Melanocyte of skin (primary cell): ENCODE measurements around the gene BCO1. TPM values are rescaled to one million over a fixed set of nuclear protein-coding genes. Genes with fewer than 3 reads are reported as not detected.

Source experiments
- total RNA-seq, 2 donors: library from RNA; depleted of rRNA; stranded (reverse); fragments of >200 nt; gene quantifications; 2 replicates each; pipeline ENCODE4 v1.2.3, GENCODE V29; 2012

BCO1 gene, protein sequence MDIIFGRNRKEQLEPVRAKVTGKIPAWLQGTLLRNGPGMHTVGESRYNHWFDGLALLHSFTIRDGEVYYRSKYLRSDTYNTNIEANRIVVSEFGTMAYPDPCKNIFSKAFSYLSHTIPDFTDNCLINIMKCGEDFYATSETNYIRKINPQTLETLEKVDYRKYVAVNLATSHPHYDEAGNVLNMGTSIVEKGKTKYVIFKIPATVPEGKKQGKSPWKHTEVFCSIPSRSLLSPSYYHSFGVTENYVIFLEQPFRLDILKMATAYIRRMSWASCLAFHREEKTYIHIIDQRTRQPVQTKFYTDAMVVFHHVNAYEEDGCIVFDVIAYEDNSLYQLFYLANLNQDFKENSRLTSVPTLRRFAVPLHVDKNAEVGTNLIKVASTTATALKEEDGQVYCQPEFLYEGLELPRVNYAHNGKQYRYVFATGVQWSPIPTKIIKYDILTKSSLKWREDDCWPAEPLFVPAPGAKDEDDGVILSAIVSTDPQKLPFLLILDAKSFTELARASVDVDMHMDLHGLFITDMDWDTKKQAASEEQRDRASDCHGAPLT
- total RNA-seq, result 1 to 10 TPM; 2.0 to 2.8 TPM

DNA sequence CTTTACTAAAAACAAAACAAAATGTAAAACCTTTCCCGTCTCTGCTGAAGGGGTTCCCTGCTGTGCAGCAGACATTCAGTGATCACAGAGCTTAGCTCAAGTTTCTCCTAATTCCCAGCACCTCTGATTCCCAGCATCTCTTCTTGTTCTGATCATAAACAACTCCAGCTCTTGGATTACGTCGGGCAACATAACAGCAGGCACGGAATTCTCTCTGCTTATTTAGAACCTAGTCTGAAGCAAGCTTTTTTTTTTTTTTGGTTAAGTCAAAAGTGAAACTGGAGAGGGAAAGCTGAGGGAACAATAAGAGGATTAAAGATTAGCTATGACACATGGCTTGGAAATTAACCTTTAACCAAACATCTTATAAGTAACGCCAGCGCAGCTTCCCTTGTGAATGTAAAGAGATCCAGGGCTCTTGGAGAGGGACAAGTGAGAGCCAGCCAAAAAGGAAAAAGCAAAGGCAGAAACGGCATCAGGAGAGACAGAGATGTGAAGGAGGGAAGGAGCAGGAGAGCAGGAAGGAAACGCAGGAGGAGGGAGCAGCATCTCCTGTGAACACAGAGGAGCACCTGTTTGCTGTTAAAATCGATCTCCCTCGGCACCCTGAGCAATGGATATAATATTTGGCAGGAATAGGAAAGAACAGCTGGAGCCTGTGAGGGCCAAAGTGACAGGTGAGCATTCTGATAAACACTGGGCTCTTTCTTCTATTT is at the start of gene BCO1:
TSS of gene BCO1 (plus strand) at position 394 of the 716 bp plus-strand sequence. CDS start at position 614, 220 bp downstream.

DNA sequence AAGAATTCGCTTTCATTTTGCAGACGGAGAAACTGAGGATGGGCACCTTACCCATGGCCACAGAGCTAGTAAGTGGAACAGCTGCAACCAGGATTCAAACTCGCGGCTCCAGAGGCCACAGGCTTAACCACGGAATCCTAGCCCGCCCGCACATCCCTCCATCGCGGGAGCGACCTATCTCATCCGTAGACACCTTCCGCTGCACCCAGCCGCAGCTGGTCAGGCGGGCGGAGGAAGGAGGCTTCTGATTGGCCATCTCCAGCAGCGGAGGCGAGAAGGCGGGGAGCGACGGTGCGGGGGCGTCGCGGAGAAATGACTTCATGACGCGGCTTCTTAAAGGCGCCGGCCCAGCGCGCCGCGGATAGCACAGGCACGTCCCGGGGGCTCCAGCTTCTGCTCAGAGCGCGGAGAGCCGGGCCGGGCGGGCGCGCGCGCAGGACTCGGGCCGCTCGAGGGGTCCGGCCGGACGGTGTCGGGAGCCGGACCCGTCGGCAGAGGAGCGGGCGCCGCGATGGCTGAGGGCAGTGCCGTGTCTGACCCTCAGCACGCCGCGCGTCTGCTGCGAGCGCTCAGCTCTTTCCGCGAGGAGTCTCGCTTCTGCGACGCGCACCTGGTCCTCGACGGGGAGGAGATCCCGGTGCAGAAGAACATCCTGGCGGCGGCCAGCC is 76.2 kb downstream of the BCO1 start, which contains the start of gene GAN:
TSS of gene GAN (plus strand) at position 360 of the 668 bp plus-strand sequence. CDS start at position 512, 152 bp downstream.

Other genes with a start within 250 kb of the BCO1 start
- 10 to 100 TPM; 52.7 to 80.9 TPM for gene CMC2, start 231.8 kb upstream of the BCO1 start, total RNA-seq
- gene CENPN, start 231.5 kb upstream of the BCO1 start, total RNA-seq, result 100 to 1,000 TPM in 1 of 2 donors, 10 to 100 TPM in 1; 60.6 to 105 TPM
- 10 to 100 TPM; 41.3 to 48.9 TPM for gene ATMIN, start 202.8 kb upstream of the BCO1 start, total RNA-seq
- under 1 TPM; 0.33 to 0.34 TPM for gene C16orf46, start 161.5 kb upstream of the BCO1 start, total RNA-seq
- gene GCSH, start 142.3 kb upstream of the BCO1 start, total RNA-seq, result 10 to 100 TPM; 18.2 to 35.3 TPM
- 1 to 10 TPM; 5.9 to 6.7 TPM for gene GAN, start 76.3 kb downstream of the BCO1 start, total RNA-seq
- gene CMIP, start 206.1 kb downstream of the BCO1 start, total RNA-seq, result 10 to 100 TPM in 1 of 2 donors, 1 to 10 TPM in 1; 8.3 to 11.7 TPM